GM19099 (cell line): ENCODE data around the gene EXT2.

Experiments
- POLR2A ChIP-seq: IDR thresholded peaks from 3 replicates; pipeline ENCODE4 v1.6.1; 2011; ENCODE audit warnings: low read depth; ENCODE audit not compliant: insufficient read length; ENCODE audit errors: extremely low read depth

EXT2 gene

GRCh38 chr11:44188643-44189042 lies 93.2 kb downstream of the EXT2 start:
- TF ChIP-seq POLR2A = no peak

- TF ChIP-seq POLR2A = no peak
These were observed 94.8 kb downstream of the EXT2 start for GRCh38 chr11:44189986-44190882.

- no peak for TF ChIP-seq POLR2A
These were observed 95.4 kb downstream of the EXT2 start for GRCh38 chr11:44190883-44191230.

- no peak for TF ChIP-seq POLR2A
These were observed 96.0 kb downstream of the EXT2 start for GRCh38 chr11:44191322-44192016.

- TF ChIP-seq POLR2A = no peak
These were observed 96.5 kb downstream of the EXT2 start for GRCh38 chr11:44192017-44192385.

- no peak for TF ChIP-seq POLR2A
These were observed 97.1 kb downstream of the EXT2 start for GRCh38 chr11:44192462-44193100.

- TF ChIP-seq POLR2A = no peak
These were observed 98.4 kb downstream of the EXT2 start for GRCh38 chr11:44193856-44194255.

GRCh38 chr11:44198146-44198724 lies 102.8 kb downstream of the EXT2 start:
- no peak for TF ChIP-seq POLR2A

GRCh38 chr11:44199298-44199697 lies 103.8 kb downstream of the EXT2 start:
- no peak for TF ChIP-seq POLR2A

- no peak for TF ChIP-seq POLR2A
These were observed 104.3 kb downstream of the EXT2 start for GRCh38 chr11:44199816-44200215.

- no peak for TF ChIP-seq POLR2A
These were observed 108.0 kb downstream of the EXT2 start for GRCh38 chr11:44203270-44204043.

GRCh38 chr11:44205352-44205751 lies 109.9 kb downstream of the EXT2 start:
- TF ChIP-seq POLR2A = no peak

GRCh38 chr11:44205836-44206235 lies 110.4 kb downstream of the EXT2 start:
- no peak for TF ChIP-seq POLR2A

GRCh38 chr11:44207292-44207691 lies 111.8 kb downstream of the EXT2 start:
- TF ChIP-seq POLR2A = no peak

GRCh38 chr11:44208976-44209603 lies 113.6 kb downstream of the EXT2 start:
- no peak for TF ChIP-seq POLR2A

GRCh38 chr11:44212128-44212527 lies 116.7 kb downstream of the EXT2 start:
- TF ChIP-seq POLR2A = no peak
